Natural killer cell (primary cell): ENCODE results near the gene XCL2. TPM values are rescaled to one million over a fixed set of nuclear protein-coding genes. Genes with fewer than 3 reads are reported as not detected.
A peak's percentile ranks its signal among the peaks of the same experiment; 100 is the strongest.
"Not testable (repeated sequence)": the region's sequence is repeated elsewhere in the genome, so short reads cannot be mapped to it uniquely, and the experiment has no call there.

Experiments used
- ATAC-seq, 3 donors: fragments of 150-1000 bp in 2 of 3; fragments of 200-7000 bp in 1 of 3; cut with Tn5 transposase; 1 replicate in 1 of 3; 2 replicates in 2 of 3; pipeline ENCODE4 v1.10.0; 2021; ENCODE audit warnings: mild to moderate bottlenecking in 2 of 3, moderate library complexity in 2 of 3
- DNase-seq, 2 donors: peaks; one replicate each; pipeline versions ENCODE4 v3.0.0 to v3.0.0-alpha.2; 2013 to 2021; ENCODE audit warnings: mixed read lengths in 1 of 2
- H3K27ac ChIP-seq: one replicate; pipeline ENCODE4 v1.5.1; 2013; ENCODE audit warnings: mild to moderate bottlenecking, low read length
- H3K27me3 ChIP-seq: one replicate; pipeline ENCODE4 v1.6.1; 2013; ENCODE audit warnings: low read length; ENCODE audit not compliant: control insufficient read depth, insufficient read depth
- H3K36me3 ChIP-seq: one replicate; pipeline ENCODE4 v1.6.1; 2013; ENCODE audit warnings: low read length; ENCODE audit not compliant: control insufficient read depth, insufficient read depth
- H3K4me1 ChIP-seq: one replicate; pipeline ENCODE4 v1.6.1; 2013; ENCODE audit warnings: low read length; ENCODE audit not compliant: control insufficient read depth, insufficient read depth
- H3K4me3 ChIP-seq: one replicate; pipeline ENCODE4 v1.5.1; 2013; ENCODE audit warnings: low read length
- H3K9me3 ChIP-seq: one replicate; pipeline ENCODE4 v1.6.1; 2013; ENCODE audit warnings: low read length; ENCODE audit not compliant: control insufficient read depth, insufficient read depth
- H3K27ac Mint-ChIP-seq, 2 donors: one replicate each; pipeline ENCODE4 v1.8.0; 2022; ENCODE audit warnings: mild to moderate bottlenecking in 2 of 2, mixed read lengths in 2 of 2, moderate library complexity in 1 of 2
- H3K27me3 Mint-ChIP-seq, 2 donors: one replicate each; pipeline ENCODE4 v1.8.0; 2022; ENCODE audit warnings: low read depth in 2 of 2, mixed read lengths in 2 of 2
- H3K36me3 Mint-ChIP-seq: one replicate; pipeline ENCODE4 v1.8.0; 2022; ENCODE audit warnings: mixed read lengths
- H3K4me1 Mint-ChIP-seq, 2 donors: one replicate each; pipeline ENCODE4 v1.8.0; 2022; ENCODE audit warnings: mixed read lengths in 2 of 2
- H3K4me3 Mint-ChIP-seq: one replicate; pipeline ENCODE4 v1.8.0; 2022; ENCODE audit warnings: mild to moderate bottlenecking, moderate library complexity, mixed read lengths
- H3K9me3 Mint-ChIP-seq, 2 donors: one replicate each; pipeline ENCODE4 v1.8.0; 2022; ENCODE audit warnings: mixed read lengths in 2 of 2
- WGBS: methylation state at CpG from one replicate; pipeline ENCODE4 v1.1.7; 2013; ENCODE audit warnings: missing lambda C conversion rate; ENCODE audit not compliant: insufficient coverage; 5-methylcytosine and 5-hydroxymethylcytosine counted together
- intact Hi-C: fragments of 100-400 bp; cut with micrococcal nuclease; formaldehyde crosslinking; loops from one replicate; pipeline ENCODE4 v1.14.2; 2022
- total RNA-seq, 4 donors: library from RNA; stranded (reverse); fragments of 120-200 nt in 1 of 4; gene quantifications; one replicate each; pipeline versions ENCODE4 v1.2.3 to v1.2.4, GENCODE V29; 2013 to 2022
- TF ChIP-seq, protein P1 (sequence below): fragments of 200-600 bp; IDR thresholded peaks from one replicate; pipeline ENCODE4 v1.8.0; 2022; ENCODE audit warnings: antibody characterized with exemption

XCL2 gene
- total RNA-seq, 3 donors from 2014 or later (not counting 1 experiment from before 2014, with no cell fraction given): 32.6 to 110 (median 92.9) TPM

DNA sequence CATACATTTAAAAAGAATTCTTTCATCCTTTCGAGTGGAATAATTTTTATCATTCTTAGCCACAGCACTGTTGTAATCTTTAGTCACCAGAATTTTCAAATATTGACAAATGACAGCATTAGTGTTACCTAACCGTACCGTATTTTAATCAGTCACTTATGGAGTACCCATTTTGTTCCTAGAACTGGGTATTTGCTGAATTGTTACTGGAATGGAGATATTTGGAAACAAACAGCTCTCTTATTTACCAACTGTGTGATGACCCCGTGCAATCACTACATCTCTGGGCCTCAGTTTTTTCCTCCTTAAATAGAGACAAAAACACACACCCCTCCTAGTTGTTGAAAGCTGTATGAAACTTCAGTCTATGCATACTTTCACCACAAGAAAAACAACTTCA lies 7.9 kb upstream of the XCL2 start:
- Histone ChIP-seq H3K9me3 (no peaks in the 10 kb centered on the region), H3K4me3 (no peak overlapping the region), H3K27ac (no peak overlapping the region), H3K27me3 (no peaks in the 10 kb centered on the region), H3K36me3 (no peaks in the 10 kb centered on the region), H3K4me1 (peaks cover 32% of the 10 kb centered on the region)
- ATAC-seq: no peak
- peaks cover 0 to 3% of the 10 kb centered on the region in 2 donors for H3K9me3 Mint-ChIP-seq
- TF ChIP-seq, protein P1, sequence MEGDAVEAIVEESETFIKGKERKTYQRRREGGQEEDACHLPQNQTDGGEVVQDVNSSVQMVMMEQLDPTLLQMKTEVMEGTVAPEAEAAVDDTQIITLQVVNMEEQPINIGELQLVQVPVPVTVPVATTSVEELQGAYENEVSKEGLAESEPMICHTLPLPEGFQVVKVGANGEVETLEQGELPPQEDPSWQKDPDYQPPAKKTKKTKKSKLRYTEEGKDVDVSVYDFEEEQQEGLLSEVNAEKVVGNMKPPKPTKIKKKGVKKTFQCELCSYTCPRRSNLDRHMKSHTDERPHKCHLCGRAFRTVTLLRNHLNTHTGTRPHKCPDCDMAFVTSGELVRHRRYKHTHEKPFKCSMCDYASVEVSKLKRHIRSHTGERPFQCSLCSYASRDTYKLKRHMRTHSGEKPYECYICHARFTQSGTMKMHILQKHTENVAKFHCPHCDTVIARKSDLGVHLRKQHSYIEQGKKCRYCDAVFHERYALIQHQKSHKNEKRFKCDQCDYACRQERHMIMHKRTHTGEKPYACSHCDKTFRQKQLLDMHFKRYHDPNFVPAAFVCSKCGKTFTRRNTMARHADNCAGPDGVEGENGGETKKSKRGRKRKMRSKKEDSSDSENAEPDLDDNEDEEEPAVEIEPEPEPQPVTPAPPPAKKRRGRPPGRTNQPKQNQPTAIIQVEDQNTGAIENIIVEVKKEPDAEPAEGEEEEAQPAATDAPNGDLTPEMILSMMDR: no peak
- no peak overlapping the region for H3K4me3 Mint-ChIP-seq
- WGBS: 96% methylated on average over 4 of the region's 4 CpGs
- no peaks in the 10 kb centered on the region for H3K36me3 Mint-ChIP-seq
- DNase-seq: no peak
- H3K27me3 Mint-ChIP-seq: no peaks in the 10 kb centered on the region
- intact Hi-C loops: no loop called here
- H3K4me1 Mint-ChIP-seq: peaks cover 35 to 57% of the 10 kb centered on the region in 2 donors
- H3K27ac Mint-ChIP-seq: no peak overlapping the region

DNA sequence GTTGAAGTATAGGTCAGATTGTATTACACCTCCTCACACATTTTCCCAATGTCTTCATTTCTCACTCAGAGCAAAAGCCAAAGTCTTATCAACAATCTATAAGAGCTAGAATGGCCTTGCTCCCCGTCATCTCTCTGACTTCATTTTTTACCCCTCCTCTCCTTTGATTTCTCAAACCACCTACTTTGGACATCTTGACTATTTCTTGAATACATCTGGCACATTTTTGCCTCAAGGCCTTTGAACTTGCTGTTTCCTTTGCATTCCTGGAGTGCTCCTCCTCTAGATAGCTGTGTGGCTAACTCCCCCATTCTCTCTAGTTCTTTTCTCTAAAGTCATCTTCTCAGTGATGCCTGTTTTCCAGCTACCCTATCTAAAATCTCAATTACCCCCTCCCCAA lies 7.2 kb upstream of the XCL2 start:
- Histone ChIP-seq H3K27ac (no peak overlapping the region), H3K4me3 (no peak overlapping the region), H3K9me3 (no peaks in the 10 kb centered on the region), H3K4me1 (peaks cover 31% of the 10 kb centered on the region), H3K36me3 (no peaks in the 10 kb centered on the region), H3K27me3 (no peaks in the 10 kb centered on the region)
- DNase-seq (no peak), ATAC-seq (no peak)
- intact Hi-C loops: no loop called here
- H3K36me3 Mint-ChIP-seq: no peaks in the 10 kb centered on the region
- TF ChIP-seq, protein P1: no peak
- no peaks in the 10 kb centered on the region for H3K27me3 Mint-ChIP-seq
- H3K9me3 Mint-ChIP-seq: peaks cover 0 to 3% of the 10 kb centered on the region in 2 donors
- no peak overlapping the region for H3K4me3 Mint-ChIP-seq
- H3K4me1 Mint-ChIP-seq: peaks cover 33 to 58% of the 10 kb centered on the region in 2 donors
- H3K27ac Mint-ChIP-seq: no peak overlapping the region
- 74% methylated on average over 1 of the region's 1 CpG for WGBS

DNA sequence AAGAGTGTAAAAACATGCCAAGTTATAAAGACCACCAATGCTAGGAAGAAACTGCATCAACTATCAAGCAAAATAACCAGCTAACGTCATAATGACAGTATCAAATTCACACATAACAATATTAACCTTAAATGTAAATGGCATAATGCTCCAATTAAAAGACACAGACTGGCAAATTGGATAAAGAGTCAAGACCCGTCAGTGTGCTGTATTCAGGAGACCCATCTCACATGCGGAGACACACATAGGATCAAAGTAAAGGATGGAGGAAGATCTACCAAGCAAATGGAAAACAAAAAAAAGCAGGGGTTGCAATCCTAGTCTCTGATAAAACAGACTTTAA lies 2.7 kb upstream of the XCL2 start:
- H3K27ac ChIP-seq, H3K9me3 Mint-ChIP-seq, H3K9me3 ChIP-seq, H3K36me3 Mint-ChIP-seq, ATAC-seq, intact Hi-C loops, H3K27me3 Mint-ChIP-seq, DNase-seq, H3K27ac Mint-ChIP-seq, H3K27me3 ChIP-seq, H3K4me1 ChIP-seq, H3K4me3 ChIP-seq, H3K36me3 ChIP-seq, H3K4me3 Mint-ChIP-seq: not testable (repeated sequence)
- peaks cover 42 to 58% of the 10 kb centered on the region in 2 donors for H3K4me1 Mint-ChIP-seq
- WGBS: 100% methylated on average over 3 of the region's 3 CpGs

DNA sequence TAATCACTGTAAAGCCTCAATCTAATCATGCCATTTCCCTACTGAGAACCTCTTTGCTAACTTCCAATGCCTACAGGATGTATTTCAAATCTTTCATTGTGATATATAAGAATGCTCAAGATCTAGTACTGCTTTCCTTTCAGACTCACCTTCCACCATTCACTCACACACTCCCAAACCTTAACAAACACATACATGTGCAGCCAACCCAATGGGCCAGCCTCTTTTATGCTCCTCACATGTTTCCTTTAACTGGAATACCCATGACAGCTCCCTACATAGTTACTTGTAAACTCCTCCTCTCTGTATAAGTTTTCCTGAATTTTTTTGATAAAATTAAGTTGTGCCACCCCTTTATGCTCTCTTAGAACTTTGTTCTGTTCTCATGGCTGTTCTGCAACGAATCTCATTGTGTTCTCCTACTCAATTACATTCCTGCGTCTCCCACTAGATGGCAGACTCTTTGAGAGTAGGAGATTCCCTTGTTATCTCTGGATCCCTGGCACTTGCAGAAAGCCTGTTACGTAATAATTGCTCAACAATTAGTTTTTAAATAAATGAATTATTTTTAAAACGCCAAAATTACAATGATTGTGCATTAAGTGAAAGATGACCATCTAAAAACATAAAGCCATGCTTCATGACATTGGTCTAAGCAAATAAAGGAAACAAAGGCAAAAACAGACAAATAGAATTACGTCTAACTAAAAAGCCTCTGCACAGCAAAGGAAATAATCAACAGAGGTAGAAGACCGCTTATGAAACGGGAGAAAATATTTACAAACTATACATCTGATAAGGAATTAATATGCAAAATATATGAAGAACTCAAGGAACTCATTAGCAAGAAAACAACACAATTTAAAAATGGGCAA lies 2.1 kb upstream of the XCL2 start:
- Mint-ChIP-seq H3K4me1 (peaks cover 46 to 61% of the 10 kb centered on the region in 2 donors), H3K4me3 (peak overlapping the region; percentile 59)
- H3K27ac Mint-ChIP-seq, H3K27me3 Mint-ChIP-seq, H3K27me3 ChIP-seq, intact Hi-C loops, H3K9me3 ChIP-seq, H3K36me3 Mint-ChIP-seq, H3K4me3 ChIP-seq, H3K36me3 ChIP-seq, H3K27ac ChIP-seq, ATAC-seq, H3K9me3 Mint-ChIP-seq, DNase-seq: not testable (repeated sequence)
- TF ChIP-seq, protein P1: peak; percentile 21
- 80% methylated on average over 2 of the region's 7 CpGs for WGBS
- H3K4me1 ChIP-seq: peaks cover 10% of the 10 kb centered on the region

DNA sequence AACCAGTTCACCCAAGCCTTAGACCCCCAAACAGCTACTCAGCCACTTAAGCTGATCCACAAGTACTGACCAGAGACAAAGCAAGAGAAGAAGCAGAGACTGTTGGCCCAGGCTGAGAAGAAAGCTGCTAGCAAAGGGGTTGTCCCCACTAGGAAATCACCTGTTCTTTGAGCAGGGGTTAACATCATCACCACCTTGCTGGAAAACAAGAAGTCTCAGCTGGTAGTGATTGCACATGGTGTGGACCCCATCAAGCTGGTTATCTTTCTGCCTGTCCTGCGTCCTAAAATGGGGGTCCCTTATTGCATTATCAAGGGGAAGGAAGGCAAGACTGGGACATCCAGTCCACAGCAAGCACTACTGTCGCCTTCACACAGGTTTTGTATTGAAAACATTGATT lies 819 bp downstream of the XCL2 start:
- ATAC-seq: peak; percentile 54 to 59 (median 57)
- H3K27me3 ChIP-seq, DNase-seq, H3K9me3 ChIP-seq, H3K9me3 Mint-ChIP-seq, H3K27me3 Mint-ChIP-seq: not testable (repeated sequence)
- Histone ChIP-seq H3K4me3 (peak overlapping the region; percentile 32), H3K36me3 (peaks cover 18% of the 10 kb centered on the region), H3K4me1 (peaks cover 13% of the 10 kb centered on the region), H3K27ac (peak overlapping the region; percentile 32)
- intact Hi-C loops: loop anchor here (1.0 to 2.0 kb wide), 2 partner anchors 8 to 22 kb away; no protein-coding TSS in a partner anchor
- H3K36me3 Mint-ChIP-seq: peaks cover 19% of the 10 kb centered on the region
- peaks cover 63 to 66% of the 10 kb centered on the region in 2 donors for H3K4me1 Mint-ChIP-seq
- peak overlapping the region; percentile 93 to 95 for H3K27ac Mint-ChIP-seq
- H3K4me3 Mint-ChIP-seq: peak overlapping the region; percentile 95
- WGBS: 59% methylated on average over 2 of the region's 2 CpGs

DNA sequence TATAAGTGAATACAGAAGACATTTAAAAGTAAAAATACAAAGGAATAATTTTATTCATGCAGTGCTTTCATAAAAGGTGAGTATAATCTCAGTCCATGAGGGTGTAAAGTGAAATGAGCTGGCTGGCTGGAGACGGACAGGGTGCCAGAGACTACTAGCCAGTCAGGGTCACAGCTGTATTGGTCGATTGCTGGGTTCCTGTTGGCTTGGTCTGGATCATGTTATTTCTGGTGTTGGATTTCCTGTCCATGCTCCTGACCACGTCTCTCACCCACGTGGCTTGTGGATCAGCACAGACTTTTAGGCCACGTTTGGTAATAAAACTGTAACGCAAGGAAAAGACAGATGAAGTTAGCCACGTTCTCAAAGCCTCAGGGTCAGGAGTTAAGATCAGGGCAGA lies 3.0 kb downstream of the XCL2 start:
- H3K27me3 Mint-ChIP-seq, ATAC-seq, DNase-seq, intact Hi-C loops, H3K9me3 Mint-ChIP-seq, H3K9me3 ChIP-seq, H3K27me3 ChIP-seq, H3K4me3 ChIP-seq: not testable (repeated sequence)
- WGBS: 43% methylated on average over 5 of the region's 7 CpGs
- H3K4me1 ChIP-seq: peaks cover 13% of the 10 kb centered on the region
- peak overlapping the region; percentile 48 for H3K27ac ChIP-seq
- peak overlapping the region; percentile 95 for H3K4me3 Mint-ChIP-seq
- H3K27ac Mint-ChIP-seq: peak overlapping the region; percentile 93 to 95
- H3K36me3 Mint-ChIP-seq: peaks cover 22% of the 10 kb centered on the region
- H3K36me3 ChIP-seq: peaks cover 18% of the 10 kb centered on the region
- H3K4me1 Mint-ChIP-seq: peaks cover 79 to 80% of the 10 kb centered on the region in 2 donors
